Mucosa of descending colon (tissue), 3 donors: Measurements from ENCODE around the gene ZSCAN5C. TPM values are rescaled to one million over a fixed set of nuclear protein-coding genes. Genes with fewer than 3 reads are reported as not detected.

Experiments
- ATAC-seq: fragments of 200-7000 bp; cut with Tn5 transposase; one replicate; pipeline ENCODE4 v1.9.1; 2020; ENCODE audit warnings: mild to moderate bottlenecking, moderate library complexity
- DNase-seq, 3 donors: peaks; one replicate each; pipeline ENCODE4 v3.0.0-alpha.2; 2020
- H3K36me3 ChIP-seq: fragments of 200-600 bp; one replicate; pipeline ENCODE4 v1.8.0; 2021; ENCODE audit warnings: low read depth, mild to moderate bottlenecking
- H3K4me1 ChIP-seq: fragments of 200-600 bp; one replicate; pipeline ENCODE4 v1.8.0; 2021; ENCODE audit warnings: low read depth, mild to moderate bottlenecking
- H3K4me3 ChIP-seq: fragments of 200-600 bp; one replicate; pipeline ENCODE4 v1.8.0; 2021; ENCODE audit warnings: mild to moderate bottlenecking
- H3K9me3 ChIP-seq: fragments of 200-600 bp; one replicate; pipeline ENCODE4 v1.8.0; 2021; ENCODE audit warnings: mild to moderate bottlenecking
- CTCF ChIP-seq: fragments of 200-600 bp; IDR thresholded peaks from one replicate; pipeline ENCODE4 v1.8.0; 2022; ENCODE audit warnings: antibody characterized with exemption, mild to moderate bottlenecking
- intact Hi-C, 2 donors: fragments of 100-400 bp; cut with DNase I in 1 of 2; cut with micrococcal nuclease in 1 of 2; formaldehyde crosslinking; loops; one replicate each; pipeline versions ENCODE4 v1.11.0 to v1.11.1; 2022; cut with DNase I, micrococcal nuclease
- total RNA-seq, 3 donors: library from RNA; stranded (reverse); fragmentation: NEBNext Ultra II Directional in 2 of 3; extraction: Animal tissue kit (Norgen Biotek cat#: 25700) in 2 of 3; gene quantifications; one replicate each; pipeline versions ENCODE4 v1.2.1 to v1.2.4, GENCODE V29; 2021 to 2023
- donor health status: DM: no; HTN: no; CAD: no; lungs with moderate emphysema.
- donor health status: DM: no; HTN: no; CAD: no.
- donor health status: DM: no; HTN: yes; CAD: no.

Gene ZSCAN5C
- total RNA-seq, 3 donors from 2014 or later, result not detected

- no peaks in the 10 kb centered on the region for H3K4me1 ChIP-seq
- no peak for DNase-seq
- TF ChIP-seq CTCF, result no peak
- intact Hi-C loops, result loop anchor here in 1 of 2 donors (10.0 kb wide), 1 partner anchor 102 kb away; no protein-coding TSS in a partner anchor
- no peaks in the 10 kb centered on the region for H3K9me3 ChIP-seq
- H3K4me3 ChIP-seq, result no peak overlapping the region
- H3K36me3 ChIP-seq, result no peaks in the 10 kb centered on the region
- no peak for ATAC-seq
Measured at GRCh38 chr19:56176881-56177280, 25.2 kb upstream of the ZSCAN5C start.

DNA sequence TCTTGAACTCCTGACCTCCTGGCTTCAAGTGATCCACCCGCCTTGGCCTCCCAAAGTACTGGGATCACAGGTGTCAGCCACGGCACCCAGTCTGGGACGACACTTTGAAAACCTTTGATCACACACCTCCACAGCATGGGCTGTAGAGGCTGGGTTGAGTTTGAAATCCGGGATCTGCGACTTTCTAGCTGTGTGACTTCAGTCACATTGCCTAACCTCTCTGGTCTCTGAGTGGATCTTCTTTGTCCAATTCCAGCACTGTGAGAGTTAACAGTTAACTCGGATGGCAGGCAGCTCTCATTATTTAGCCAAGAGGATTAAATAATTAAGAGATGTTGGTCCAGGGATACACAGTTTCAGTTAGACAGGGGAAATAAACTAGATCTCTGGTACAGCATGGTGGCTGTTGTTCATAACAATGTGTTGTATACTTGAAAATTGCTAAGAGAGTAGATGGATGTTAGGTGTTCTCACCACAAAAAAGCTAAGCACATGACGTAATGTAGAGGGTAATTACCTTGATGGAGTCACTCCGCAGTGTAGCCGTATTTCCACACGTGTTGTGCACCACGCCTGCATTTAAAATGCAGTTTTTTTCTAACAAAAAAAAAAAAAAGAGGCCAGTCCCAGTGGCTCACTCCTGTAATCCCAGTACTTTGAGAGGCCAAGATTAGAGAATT, 24.4 kb upstream of the ZSCAN5C start:
- Histone ChIP-seq H3K4me3 (no peak overlapping the region), H3K36me3 (no peaks in the 10 kb centered on the region), H3K9me3 (no peaks in the 10 kb centered on the region), H3K4me1 (no peaks in the 10 kb centered on the region)
- intact Hi-C loops, result loop anchor here in 1 of 2 donors (10.0 kb wide), 1 partner anchor 103 kb away; no protein-coding TSS in a partner anchor
- DNase-seq (no peak), ATAC-seq (no peak)
- TF ChIP-seq CTCF, result no peak

DNA sequence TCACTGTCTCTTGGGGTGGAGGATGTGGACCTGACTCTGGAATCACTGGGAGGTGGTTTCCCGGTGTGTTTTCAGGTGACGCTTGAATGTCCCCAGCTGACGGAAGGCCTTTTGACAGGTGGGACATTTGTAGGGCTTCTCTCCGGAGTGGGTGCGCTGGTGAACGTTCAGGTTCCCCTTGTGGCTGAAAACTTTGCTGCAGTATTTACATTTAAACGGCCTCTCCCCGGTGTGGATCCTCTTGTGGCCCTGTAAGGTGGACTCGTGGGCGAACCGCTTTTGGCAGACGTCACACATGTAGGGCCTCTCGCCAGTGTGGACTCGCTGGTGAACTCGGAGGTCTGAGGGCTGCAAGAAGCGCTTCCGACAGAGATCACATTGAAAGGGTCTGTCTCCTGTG, 12.3 kb upstream of the ZSCAN5C start:
- H3K36me3 ChIP-seq, result no peaks in the 10 kb centered on the region
- DNase-seq (no peak), ATAC-seq (no peak)
- intact Hi-C loops, result no loop called here
- no peak for TF ChIP-seq CTCF
- H3K4me1 ChIP-seq, result no peaks in the 10 kb centered on the region
- H3K4me3 ChIP-seq, result no peak overlapping the region
- H3K9me3 ChIP-seq, result no peaks in the 10 kb centered on the region

DNA sequence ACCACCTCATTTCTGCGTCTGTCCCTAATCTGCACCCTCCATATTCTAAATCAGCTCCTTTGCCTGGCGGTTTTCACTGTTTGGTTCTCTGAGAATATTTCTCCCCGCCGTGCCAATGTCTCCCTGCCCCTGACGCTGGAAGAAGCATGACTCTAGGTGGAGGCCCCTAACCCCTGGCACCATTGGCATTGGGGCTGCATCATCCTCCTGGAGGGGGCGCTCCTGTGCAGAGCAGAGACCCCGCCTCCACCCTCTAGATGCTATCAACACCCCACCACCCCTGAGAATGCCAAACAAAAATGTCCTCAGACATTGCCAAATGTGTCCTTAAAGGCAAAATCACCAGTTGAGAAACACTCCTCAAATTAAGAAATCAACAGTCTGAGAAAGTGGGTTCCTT, 11.0 kb upstream of the ZSCAN5C start:
- ATAC-seq (no peak), DNase-seq (no peak)
- Histone ChIP-seq H3K9me3 (no peaks in the 10 kb centered on the region), H3K4me3 (no peak overlapping the region), H3K4me1 (no peaks in the 10 kb centered on the region), H3K36me3 (no peaks in the 10 kb centered on the region)
- no peak for TF ChIP-seq CTCF
- intact Hi-C loops, result no loop called here

- ATAC-seq, result no peak
- intact Hi-C loops, result no loop called here
- Histone ChIP-seq H3K36me3 (no peaks in the 10 kb centered on the region), H3K4me3 (no peak overlapping the region), H3K9me3 (no peaks in the 10 kb centered on the region), H3K4me1 (no peaks in the 10 kb centered on the region)
- no peak for DNase-seq
- no peak for TF ChIP-seq CTCF
Measured at GRCh38 chr19:56191711-56192110, 10.4 kb upstream of the ZSCAN5C start.
